Astrocyte (in vitro differentiated cells and primary cell): ENCODE data around the gene UBTD2. TPM values are rescaled to one million over a fixed set of nuclear protein-coding genes. Genes with fewer than 3 reads are reported as not detected.
A peak's percentile ranks its signal among the peaks of the same experiment; 100 is the strongest.

Source experiments
- DNase-seq: peaks from one replicate; pipeline ENCODE4 v3.0.0-alpha.2; 2010; ENCODE audit warnings: low read depth
- FAIRE-seq: peaks from 2 replicates; lab custom pipeline; 2011; peaks lifted over from hg19 to GRCh38; lab: Jason Lieb, UNC
- H2AFZ ChIP-seq: 2 replicates; pipeline ENCODE4 v1.6.0; 2012; ENCODE audit warnings: low read depth, low read length, inconsistent platforms
- H3K27ac ChIP-seq: 2 replicates; pipeline ENCODE4 v1.5.1; 2011; ENCODE audit warnings: low read depth, low read length, inconsistent platforms
- H3K27me3 ChIP-seq: 2 replicates; pipeline ENCODE4 v1.6.0; 2011; ENCODE audit warnings: low read length, inconsistent platforms; ENCODE audit not compliant: insufficient read depth
- H3K36me3 ChIP-seq: 2 replicates; pipeline ENCODE4 v1.5.1; 2011; ENCODE audit warnings: low read length, inconsistent platforms; ENCODE audit not compliant: insufficient read depth
- H3K4me1 ChIP-seq: 2 replicates; pipeline ENCODE4 v1.5.1; 2011; ENCODE audit warnings: low read length, inconsistent platforms; ENCODE audit not compliant: insufficient read depth
- H3K4me2 ChIP-seq: 2 replicates; pipeline ENCODE4 v1.6.0; 2012; ENCODE audit warnings: low read length, inconsistent platforms
- H3K4me3 ChIP-seq: 2 replicates; pipeline ENCODE4 v1.5.1; 2011; ENCODE audit warnings: low read depth, mild to moderate bottlenecking, low read length, inconsistent platforms; ENCODE audit not compliant: insufficient read depth
- H3K79me2 ChIP-seq: 2 replicates; pipeline ENCODE4 v1.6.0; 2012; ENCODE audit warnings: mild to moderate bottlenecking, low read length, inconsistent platforms; ENCODE audit not compliant: insufficient read depth
- H3K9ac ChIP-seq: 2 replicates; pipeline ENCODE4 v1.6.0; 2012; ENCODE audit warnings: mild to moderate bottlenecking, low read length, inconsistent platforms
- H3K9me3 ChIP-seq: 2 replicates; pipeline ENCODE4 v1.5.1; 2012; ENCODE audit warnings: low read depth, mild to moderate bottlenecking, low read length, inconsistent platforms; ENCODE audit not compliant: insufficient read depth
- H4K20me1 ChIP-seq: 2 replicates; pipeline ENCODE4 v1.6.0; 2012; ENCODE audit warnings: low read length, inconsistent platforms; ENCODE audit not compliant: insufficient read depth
- H3K27ac Mint-ChIP-seq: one replicate; pipeline ENCODE4 v1.8.0; 2021; ENCODE audit warnings: mild to moderate bottlenecking, mixed read lengths; ENCODE audit not compliant: unreplicated experiment
- H3K27me3 Mint-ChIP-seq: one replicate; pipeline ENCODE4 v1.8.0; 2021; ENCODE audit warnings: low read depth, mixed read lengths; ENCODE audit not compliant: unreplicated experiment
- H3K36me3 Mint-ChIP-seq: one replicate; pipeline ENCODE4 v1.8.0; 2021; ENCODE audit warnings: low read depth, mixed read lengths; ENCODE audit not compliant: unreplicated experiment
- H3K4me1 Mint-ChIP-seq: one replicate; pipeline ENCODE4 v1.8.0; 2021; ENCODE audit warnings: low read depth, mixed read lengths; ENCODE audit not compliant: unreplicated experiment
- H3K4me3 Mint-ChIP-seq: one replicate; pipeline ENCODE4 v1.8.0; 2021; ENCODE audit warnings: mild to moderate bottlenecking, moderate library complexity, mixed read lengths; ENCODE audit not compliant: unreplicated experiment
- H3K9me3 Mint-ChIP-seq: one replicate; pipeline ENCODE4 v1.8.0; 2021; ENCODE audit warnings: mild to moderate bottlenecking, mixed read lengths; ENCODE audit not compliant: unreplicated experiment
- CTCF ChIP-seq: IDR thresholded peaks from 2 replicates; pipeline ENCODE4 v1.5.1; 2011; ENCODE audit warnings: low read depth, mild to moderate bottlenecking, inconsistent platforms, low read length, moderate library complexity; ENCODE audit not compliant: insufficient read depth
- EZH2 ChIP-seq: IDR thresholded peaks from 2 replicates; pipeline ENCODE4 v1.6.1; 2012; ENCODE audit warnings: mild to moderate bottlenecking, low read length, inconsistent platforms; ENCODE audit not compliant: insufficient read depth
- total RNA-seq: library from RNA; stranded (reverse); gene quantifications from 2 replicates; pipeline ENCODE4 v1.2.1, GENCODE V29; 2021

UBTD2 gene
- total RNA-seq, 1 donor from 2014 or later = 34.2 TPM

- no peak for FAIRE-seq
- Mint-ChIP-seq H3K27me3 (no peaks in the 10 kb centered on the region), H3K4me3 (peak overlapping the region; percentile 99)
Observed at GRCh38 chr5:172187118-172188032, 96.2 kb downstream of the UBTD2 start.

GRCh38 chr5:172186114-172186695, 97.4 kb downstream of the UBTD2 start:
- Histone ChIP-seq H3K4me3 (peak overlapping the region; percentile 88), H3K9me3 (no peaks in the 10 kb centered on the region), H3K4me1 (peaks cover 16% of the 10 kb centered on the region), H3K27me3 (no peaks in the 10 kb centered on the region), H4K20me1 (peaks cover 48% of the 10 kb centered on the region), H3K4me2 (peak overlapping the region; percentile 96), H2AFZ (no peak overlapping the region), H3K36me3 (no peaks in the 10 kb centered on the region), H3K9ac (peak overlapping the region; percentile 89), H3K79me2 (peaks cover 59% of the 10 kb centered on the region), H3K27ac (no peak overlapping the region)
- peak overlapping the region; percentile 99 for H3K4me3 Mint-ChIP-seq
- peaks cover 12% of the 10 kb centered on the region for H3K36me3 Mint-ChIP-seq
- no peak overlapping the region for H3K27ac Mint-ChIP-seq
- FAIRE-seq = no peak
- DNase-seq = no peak
- no peaks in the 10 kb centered on the region for H3K9me3 Mint-ChIP-seq
- H3K4me1 Mint-ChIP-seq = peaks cover 18% of the 10 kb centered on the region
- no peaks in the 10 kb centered on the region for H3K27me3 Mint-ChIP-seq
- TF ChIP-seq EZH2 (no peak), CTCF (no peak)

More at GRCh38 chr5:172187118-172188032, 96.2 kb downstream of the UBTD2 start:
- peak; percentile 69 for DNase-seq
- H3K9ac ChIP-seq = peak overlapping the region; percentile 89
- H3K27ac ChIP-seq = peak overlapping the region; percentile 64
- no peaks in the 10 kb centered on the region for H3K9me3 ChIP-seq
- Mint-ChIP-seq H3K27ac (peak overlapping the region; percentile 94), H3K36me3 (peaks cover 12% of the 10 kb centered on the region), H3K4me1 (peaks cover 18% of the 10 kb centered on the region), H3K9me3 (no peaks in the 10 kb centered on the region)
- H2AFZ ChIP-seq = peak overlapping the region; percentile 80
- peak overlapping the region; percentile 88 for H3K4me3 ChIP-seq
- no peaks in the 10 kb centered on the region for H3K36me3 ChIP-seq
- H4K20me1 ChIP-seq = peaks cover 42% of the 10 kb centered on the region
- peak overlapping the region; percentile 96 for H3K4me2 ChIP-seq
- H3K4me1 ChIP-seq = peaks cover 16% of the 10 kb centered on the region
- TF ChIP-seq CTCF (no peak), EZH2 (no peak)
- peaks cover 49% of the 10 kb centered on the region for H3K79me2 ChIP-seq
- no peaks in the 10 kb centered on the region for H3K27me3 ChIP-seq
